HG03139 (cell line): ENCODE measurements around the gene KLHL3.
A peak's percentile ranks its signal among the peaks of the same experiment; 100 is the strongest.
"Not testable (repeated sequence)": the region's sequence is repeated elsewhere in the genome, so short reads cannot be mapped to it uniquely, and the experiment has no call there.

Source experiments
- ATAC-seq: cut with Tn5 transposase; IDR thresholded peaks from one replicate; pipeline ENCODE4 v1.9.1; 2021; ENCODE audit not compliant: unreplicated experiment

Gene KLHL3

DNA sequence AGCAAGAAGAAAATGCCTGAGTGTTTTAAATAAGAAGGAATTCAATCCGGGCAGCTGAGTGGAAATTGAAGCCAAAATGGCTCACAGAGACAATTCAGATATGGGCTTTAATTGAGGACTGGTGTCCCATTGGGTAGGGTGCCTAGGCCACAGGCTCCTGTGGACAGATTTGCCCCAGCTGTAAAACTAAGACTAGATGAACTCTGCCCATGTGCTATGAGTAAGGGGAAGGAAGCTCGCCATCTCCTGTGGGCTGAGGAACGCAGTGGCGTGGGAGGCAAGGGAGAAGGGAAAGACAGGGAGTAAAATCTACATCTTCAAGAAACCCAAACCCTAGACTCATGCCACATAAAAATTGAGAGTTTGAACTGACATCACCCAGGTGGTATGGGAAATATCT lies 66.1 kb downstream of the KLHL3 start:
- no peak for ATAC-seq

DNA sequence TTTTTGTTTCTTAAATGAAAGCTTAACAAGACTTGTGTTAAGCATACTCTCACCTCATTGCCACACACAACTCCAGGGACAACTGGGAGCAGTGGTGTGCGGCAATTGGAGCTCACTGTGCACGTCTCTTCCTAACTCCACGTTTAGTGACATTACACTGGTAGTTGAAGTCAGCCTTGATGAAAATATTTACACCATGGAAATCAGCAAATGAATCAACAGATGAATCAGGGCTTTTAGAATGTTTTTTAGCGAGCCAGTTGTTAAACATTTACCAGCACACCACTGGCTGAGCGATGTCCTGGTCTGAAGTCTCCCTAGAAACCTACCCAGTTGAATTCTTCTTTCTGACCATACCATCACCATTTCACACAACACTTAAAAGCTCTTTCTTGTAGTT lies 67.3 kb downstream of the KLHL3 start:
- no peak for ATAC-seq

DNA sequence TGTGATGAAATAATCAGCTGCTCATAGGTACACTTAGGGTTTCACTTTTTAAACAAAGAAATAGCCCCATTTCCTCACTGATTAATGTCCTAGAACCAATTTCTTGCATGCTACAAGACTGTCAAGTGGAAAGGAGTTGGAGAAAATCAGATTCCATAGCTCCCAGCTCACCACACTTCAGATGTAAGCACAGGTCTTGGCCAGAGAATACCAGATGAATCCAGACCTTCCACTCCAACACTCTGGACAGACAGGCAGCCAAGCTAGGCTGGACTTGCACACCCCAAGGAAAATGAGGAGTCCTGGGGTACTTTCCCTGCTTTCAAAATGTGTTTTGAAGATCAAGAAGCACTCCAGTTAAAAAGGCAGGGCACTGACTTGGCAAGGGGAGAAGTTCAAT lies 68.5 kb downstream of the KLHL3 start:
- no peak for ATAC-seq

GRCh38 chr5:137666901-137667300 lies 69.0 kb downstream of the KLHL3 start:
- ATAC-seq: no peak

DNA sequence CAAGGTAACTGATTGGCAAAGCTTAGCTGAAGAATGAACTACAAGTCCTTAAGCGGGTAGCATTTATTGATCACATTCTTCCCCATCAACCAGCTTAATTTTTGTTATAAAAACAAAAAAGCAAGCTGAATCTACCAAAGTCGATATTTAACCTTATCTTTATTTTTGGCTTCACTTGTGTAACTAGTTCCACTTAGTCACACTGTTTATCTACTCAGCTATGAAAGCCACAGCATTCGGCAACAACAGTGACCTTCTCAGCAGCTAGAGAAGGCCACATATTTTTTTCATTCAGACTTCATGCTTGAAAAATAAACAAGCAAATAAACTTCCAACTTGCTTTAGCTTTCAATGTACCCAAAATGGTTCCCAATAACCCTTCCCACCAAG lies 69.4 kb downstream of the KLHL3 start:
- peak; percentile 28 for ATAC-seq

DNA sequence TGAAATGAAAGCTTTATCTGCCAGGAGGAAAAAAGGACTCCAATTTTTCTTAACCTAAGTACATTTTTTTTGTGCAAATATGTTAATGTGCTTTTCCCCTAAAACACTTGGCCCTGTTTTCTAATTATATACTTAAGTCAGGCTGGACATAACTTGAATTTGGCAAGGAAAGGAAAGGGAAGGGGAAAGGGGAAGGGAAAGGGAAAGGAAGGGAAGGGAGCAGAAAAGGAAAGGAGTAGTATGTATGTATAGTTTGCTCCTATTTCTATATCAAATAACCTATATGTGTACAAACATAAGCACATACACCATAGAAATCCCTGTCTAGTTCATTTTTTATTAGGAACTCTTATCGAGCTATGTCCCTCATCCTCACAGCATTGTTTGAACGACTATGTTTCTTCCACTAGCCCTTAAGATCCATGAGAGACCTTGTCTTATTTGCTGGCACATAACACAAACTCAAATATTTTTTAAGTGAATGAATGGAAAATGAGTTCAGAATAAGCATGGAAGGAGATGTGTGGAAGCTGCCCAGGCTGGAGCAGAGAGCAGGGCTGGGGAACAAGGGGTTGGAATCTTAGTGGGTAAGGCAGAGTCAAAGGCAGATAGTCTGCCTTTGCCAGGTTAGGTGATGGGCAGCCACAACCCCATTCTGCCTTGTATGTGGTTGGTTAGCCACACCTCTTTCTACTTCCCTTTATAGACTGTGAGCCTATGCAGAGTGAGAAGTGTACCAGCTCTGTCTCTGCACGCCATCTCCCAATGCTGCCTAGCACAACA lies 70.0 kb downstream of the KLHL3 start:
- peak; percentile 99 for ATAC-seq

DNA sequence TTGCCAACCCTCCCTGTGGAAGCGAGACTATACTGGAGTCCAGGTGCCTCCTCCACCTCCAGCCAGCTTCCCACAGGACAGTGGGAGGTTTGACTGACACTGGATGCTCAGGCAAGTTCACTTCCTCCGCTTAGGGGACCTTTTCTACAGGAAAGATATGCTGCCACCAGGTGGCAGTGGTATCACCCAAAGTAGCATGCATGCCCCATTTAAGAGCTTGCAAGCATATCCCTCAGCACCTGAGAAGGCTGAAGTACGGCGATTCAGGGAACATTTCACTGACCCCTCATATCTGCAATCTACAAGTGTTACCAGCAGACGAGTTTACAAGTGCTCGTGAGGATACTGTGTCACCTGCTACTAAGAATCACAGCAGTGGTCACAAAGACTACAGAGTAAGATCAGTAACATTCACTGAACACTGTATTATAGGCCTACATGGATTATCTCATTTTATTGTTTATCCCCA lies 75.5 kb downstream of the KLHL3 start:
- ATAC-seq: peak; percentile 85

DNA sequence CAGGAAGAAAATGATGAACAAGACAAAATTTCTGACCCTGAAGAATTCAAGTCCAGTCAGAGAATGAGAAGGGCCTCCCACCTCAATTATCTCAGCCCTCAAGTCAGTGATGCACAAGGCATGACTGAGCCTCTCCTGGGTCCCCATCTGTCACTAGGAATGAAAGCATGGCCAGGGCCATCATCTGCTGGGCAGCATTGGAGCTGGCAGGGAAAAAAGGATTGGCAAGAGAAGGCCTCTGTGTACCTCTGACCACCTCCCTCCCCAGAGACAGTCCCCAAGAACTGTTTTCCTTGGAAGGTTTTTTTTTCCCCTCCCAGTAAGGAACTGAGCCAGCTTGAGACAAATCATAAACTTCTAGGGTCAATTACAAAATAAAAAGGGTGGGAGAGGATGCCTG lies 76.7 kb downstream of the KLHL3 start:
- no peak for ATAC-seq

DNA sequence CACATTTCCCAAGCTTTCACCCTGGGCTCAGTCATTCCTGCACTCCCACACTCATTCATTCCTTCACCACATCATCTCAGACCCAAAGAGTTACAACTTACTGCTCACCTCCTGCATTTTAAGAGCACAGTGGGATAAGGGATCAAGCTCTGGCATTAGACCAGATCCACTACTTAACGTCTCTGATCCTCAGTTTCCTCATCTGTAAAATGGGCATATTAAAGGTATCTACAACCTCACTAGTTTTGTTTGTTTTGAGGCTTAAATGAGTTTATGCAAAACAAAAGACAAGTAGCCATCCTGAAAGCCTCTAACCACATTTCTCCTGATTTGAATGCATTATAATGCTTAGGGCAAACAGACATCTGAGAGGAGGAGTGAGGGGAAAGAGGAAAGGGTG lies 77.6 kb downstream of the KLHL3 start:
- no peak for ATAC-seq

- ATAC-seq: no peak
Observed at GRCh38 chr5:137657073-137657472, 78.8 kb downstream of the KLHL3 start.

- ATAC-seq: no peak
Observed at GRCh38 chr5:137656558-137656957, 79.3 kb downstream of the KLHL3 start.

GRCh38 chr5:137651022-137651421 lies 84.9 kb downstream of the KLHL3 start:
- ATAC-seq: no peak

- no peak for ATAC-seq
Observed at GRCh38 chr5:137649228-137649935, 86.5 kb downstream of the KLHL3 start.

- ATAC-seq: no peak
Observed at GRCh38 chr5:137648361-137648760, 87.5 kb downstream of the KLHL3 start.

DNA sequence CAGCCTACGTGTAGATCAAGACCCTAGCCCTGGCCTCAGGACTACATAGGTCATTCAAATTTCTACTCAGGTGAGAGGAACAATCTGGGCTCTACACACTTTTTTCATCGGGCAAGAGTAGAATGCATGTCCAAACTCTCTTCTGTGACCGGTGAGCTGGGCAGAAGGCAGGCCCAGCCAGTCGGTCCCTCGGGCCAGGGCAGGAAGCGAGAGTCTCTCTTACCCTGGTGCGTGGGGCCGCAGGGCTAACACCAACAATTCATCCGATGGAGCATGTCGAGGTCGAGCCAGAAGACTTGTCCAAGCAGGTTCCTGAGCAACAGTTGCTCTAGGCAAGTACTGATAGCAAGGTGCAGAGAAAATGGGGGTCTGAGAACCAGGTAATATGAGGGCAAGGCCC lies 88.5 kb downstream of the KLHL3 start:
- ATAC-seq: no peak

- no peak for ATAC-seq
Observed at GRCh38 chr5:137646761-137647160, 89.1 kb downstream of the KLHL3 start.

GRCh38 chr5:137643081-137643480 lies 92.8 kb downstream of the KLHL3 start:
- ATAC-seq: not testable (repeated sequence)

DNA sequence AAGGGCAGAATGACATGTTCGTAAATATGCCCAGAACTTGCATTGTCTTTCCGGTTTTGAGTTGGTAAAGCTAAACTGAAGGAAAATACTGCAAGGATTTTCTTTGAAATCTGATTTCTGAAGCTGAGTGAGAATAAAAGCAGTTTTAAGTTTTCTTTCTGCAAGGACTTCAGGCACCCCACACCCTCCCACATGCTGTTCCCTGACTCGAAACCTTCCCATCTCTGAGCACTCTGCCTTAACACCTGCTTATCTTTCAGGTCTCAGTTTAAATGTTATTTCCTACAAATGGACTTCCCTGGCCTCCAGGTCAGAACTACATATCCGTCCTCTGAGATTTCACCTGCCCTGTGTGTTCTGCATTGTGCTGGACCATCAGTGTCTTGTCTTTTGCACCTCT lies 93.8 kb downstream of the KLHL3 start:
- no peak for ATAC-seq

GRCh38 chr5:137641148-137641547 lies 94.7 kb downstream of the KLHL3 start:
- ATAC-seq: no peak

GRCh38 chr5:137639645-137640044 lies 96.2 kb downstream of the KLHL3 start:
- no peak for ATAC-seq

- ATAC-seq: no peak
Observed at GRCh38 chr5:137638841-137639240, 97.0 kb downstream of the KLHL3 start.
